H1 (cell line): Measurements from ENCODE around the gene AHI1. TPM values are rescaled to one million over a fixed set of nuclear protein-coding genes. Genes with fewer than 3 reads are reported as not detected.

Experiments
- CTCF ChIA-PET: fragments of 300-600 bp; sonication (Branson Sonifier 250); formaldehyde crosslinking; loops from one replicate; lab custom pipeline; 2021; ENCODE audit not compliant: partially characterized antibody; lab: Charles Lee
- POLR2A ChIA-PET: fragments of 300-600 bp; sonication (Branson Sonifier 250); formaldehyde crosslinking; loops from one replicate; lab custom pipeline; 2021; ENCODE audit warnings: inconsistent platforms; ENCODE audit not compliant: partially characterized antibody; lab: Charles Lee
- DNase-seq, 2 experiments: peaks; one replicate each; pipeline versions ENCODE4 v3.0.0 to v3.0.0-alpha.2; 2010 to 2022; ENCODE audit warnings: low spot score in 2 of 2, low read depth in 1 of 2, mixed read lengths in 1 of 2
- FAIRE-seq: peaks from 2 replicates; lab custom pipeline; 2011; peaks lifted over from hg19 to GRCh38; lab: Jason Lieb, UNC
- H2AFZ ChIP-seq: 2 replicates; pipeline ENCODE4 v1.8.1; 2012; ENCODE audit warnings: low read length, inconsistent platforms
- H2AK5ac ChIP-seq: 2 replicates; pipeline ENCODE4 v1.6.1; 2013; ENCODE audit warnings: low read depth, low read length
- H2BK120ac ChIP-seq: replicated peaks from 2 replicates; pipeline ENCODE3; 2013; ENCODE audit warnings: low read depth, low read length, inconsistent platforms
- H2BK12ac ChIP-seq: 2 replicates; pipeline ENCODE4 v1.6.1; 2013; ENCODE audit warnings: low read depth, low read length
- H2BK15ac ChIP-seq: 2 replicates; pipeline ENCODE4 v1.6.1; 2013; ENCODE audit warnings: low read length
- H2BK20ac ChIP-seq: 2 replicates; pipeline ENCODE4 v1.6.1; 2013; ENCODE audit warnings: low read length
- H2BK5ac ChIP-seq: 2 replicates; pipeline ENCODE4 v1.6.1; 2013; ENCODE audit warnings: low read depth, low read length
- H3K14ac ChIP-seq: 2 replicates; pipeline ENCODE4 v1.6.1; 2013; ENCODE audit warnings: inconsistent platforms; ENCODE audit not compliant: insufficient read length
- H3K18ac ChIP-seq: 2 replicates; pipeline ENCODE4 v1.6.1; 2013; ENCODE audit warnings: low read length; ENCODE audit errors: extremely low read depth
- H3K23ac ChIP-seq: 2 replicates; pipeline ENCODE4 v1.6.1; 2013; ENCODE audit warnings: inconsistent platforms; ENCODE audit not compliant: insufficient read length
- H3K23me2 ChIP-seq: 2 replicates; pipeline ENCODE4 v1.6.1; 2013; ENCODE audit warnings: low read depth, low read length
- H3K27ac ChIP-seq: 2 replicates; pipeline ENCODE4 v1.6.1; 2011; ENCODE audit warnings: low read depth, low read length, inconsistent platforms
- H3K27me3 ChIP-seq, 4 experiments: replicated peaks in 1 of 4; 1 replicate in 1 of 4; 2 replicates in 3 of 4; pipeline versions ENCODE4 v1.6.1 to v1.8.1; 2011 to 2013; ENCODE audit warnings: low read length in 3 of 4, mild to moderate bottlenecking in 3 of 4, inconsistent platforms in 2 of 4, mixed read lengths in 2 of 4, moderate library complexity in 1 of 4; ENCODE audit not compliant: control insufficient read depth in 3 of 4, insufficient read depth in 3 of 4; ENCODE audit errors: extremely low read depth in 1 of 4
- H3K36me3 ChIP-seq, 4 experiments: 2 replicates each; pipeline versions ENCODE4 v1.6.1 to v1.8.1; 2011 to 2013; ENCODE audit warnings: mild to moderate bottlenecking in 4 of 4, low read length in 3 of 4, moderate library complexity in 2 of 4, control low read depth in 1 of 4, inconsistent platforms in 1 of 4; ENCODE audit not compliant: insufficient read depth in 4 of 4, control insufficient read depth in 2 of 4
- H3K4ac ChIP-seq: replicated peaks from 2 replicates; pipeline ENCODE3; 2013; ENCODE audit warnings: low read length, low read depth, mixed read lengths, inconsistent platforms; ENCODE audit not compliant: insufficient read length
- H3K4me1 ChIP-seq, 4 experiments: replicated peaks in 1 of 4; 1 replicate in 1 of 4; 2 replicates in 3 of 4; pipeline versions ENCODE4 v1.6.1 to v1.8.1; 2011 to 2013; ENCODE audit warnings: low read length in 3 of 4, inconsistent platforms in 2 of 4, mixed read lengths in 1 of 4; ENCODE audit not compliant: insufficient read depth in 4 of 4, control insufficient read depth in 3 of 4
- H3K4me2 ChIP-seq, 2 experiments: 2 replicates each; pipeline versions ENCODE4 v1.6.1 to v1.8.1; 2011 to 2013; ENCODE audit warnings: low read depth in 2 of 2, low read length in 2 of 2, control low read depth in 1 of 2, inconsistent platforms in 1 of 2, mild to moderate bottlenecking in 1 of 2; ENCODE audit not compliant: insufficient read depth in 1 of 2
- H3K4me3 ChIP-seq, 4 experiments: fragments of 200-600, 300-600 bp in 1 of 4; sonication (generic), shearing (Covaris generic), sonication (Bioruptor Twin) in 1 of 4; 2 replicates each; pipeline versions ENCODE4 v1.5.1 to v1.8.1; 2011 to 2016; ENCODE audit warnings: low read length in 4 of 4, low read depth in 3 of 4, control low read depth in 2 of 4, inconsistent platforms in 2 of 4, mild to moderate bottlenecking in 2 of 4, mixed read lengths in 1 of 4, moderate library complexity in 1 of 4; ENCODE audit not compliant: insufficient read depth in 2 of 4; ENCODE audit errors: extremely low read depth in 1 of 4
- H3K56ac ChIP-seq: replicated peaks from 2 replicates; pipeline ENCODE3; 2013; ENCODE audit warnings: low read depth, mild to moderate bottlenecking, mixed read lengths, low read length, inconsistent platforms; ENCODE audit not compliant: insufficient read length
- H3K79me1 ChIP-seq: 2 replicates; pipeline ENCODE4 v1.6.1; 2013; ENCODE audit warnings: low read depth, low read length, control low read depth
- H3K79me2 ChIP-seq, 2 experiments: 2 replicates each; pipeline versions ENCODE4 v1.6.1 to v1.8.1; 2012 to 2013; ENCODE audit warnings: low read length in 2 of 2, mild to moderate bottlenecking in 2 of 2, inconsistent platforms in 1 of 2; ENCODE audit not compliant: insufficient read depth in 2 of 2, control insufficient read depth in 1 of 2
- H3K9ac ChIP-seq, 4 experiments: replicated peaks in 1 of 4; 1 replicate in 1 of 4; 2 replicates in 3 of 4; pipeline versions ENCODE4 v1.6.1 to v1.8.1; 2011 to 2013; ENCODE audit warnings: low read depth in 3 of 4, low read length in 3 of 4, control low read depth in 2 of 4, mild to moderate bottlenecking in 2 of 4, moderate library complexity in 2 of 4, inconsistent platforms in 1 of 4; ENCODE audit errors: extremely low read depth in 1 of 4
- H3K9me3 ChIP-seq, 2 experiments: 2 replicates each; pipeline versions ENCODE4 v1.6.1 to v1.8.1; 2012 to 2013; ENCODE audit warnings: mild to moderate bottlenecking in 2 of 2, moderate library complexity in 2 of 2, control low read depth in 1 of 2, inconsistent platforms in 1 of 2, low read depth in 1 of 2, low read length in 1 of 2, mixed read lengths in 1 of 2; ENCODE audit not compliant: insufficient read depth in 2 of 2
- H4K20me1 ChIP-seq, 2 experiments: replicated peaks in 1 of 2; 2 replicates each; pipeline versions ENCODE3 to v1.8.1; 2011 to 2013; ENCODE audit warnings: inconsistent platforms in 2 of 2, low read length in 2 of 2, mild to moderate bottlenecking in 1 of 2; ENCODE audit not compliant: insufficient read depth in 2 of 2, control insufficient read depth in 1 of 2
- H4K5ac ChIP-seq: 2 replicates; pipeline ENCODE4 v1.6.1; 2013; ENCODE audit warnings: low read length, low read depth, mixed read lengths, inconsistent platforms; ENCODE audit not compliant: insufficient read length
- H4K8ac ChIP-seq: 2 replicates; pipeline ENCODE4 v1.8.0; 2013; ENCODE audit warnings: mild to moderate bottlenecking, moderate library complexity, low read length, inconsistent platforms; ENCODE audit not compliant: insufficient read depth; ENCODE audit errors: extremely low read depth
- H4K91ac ChIP-seq: replicated peaks from 2 replicates; pipeline ENCODE3; 2013; ENCODE audit warnings: low read length, mixed read lengths, inconsistent platforms; ENCODE audit not compliant: insufficient read length
- BCL11A ChIP-seq, 2 experiments: IDR thresholded peaks; one replicate each; pipeline ENCODE4 v1.6.1; 2011; ENCODE audit warnings: low read depth in 2 of 2, low read length in 2 of 2, mild to moderate bottlenecking in 2 of 2
- CBX5 ChIP-seq: fragments of 300-800, 300-1000 bp; sonication (generic); IDR thresholded peaks from 2 replicates; pipeline ENCODE4 v1.7.1; 2016; ENCODE audit warnings: antibody characterized with exemption, low read length, low read depth
- E2F6 ChIP-seq: IDR thresholded peaks from 2 replicates; pipeline ENCODE4 v1.6.1; 2012; ENCODE audit warnings: inconsistent platforms
- JUN ChIP-seq: IDR thresholded peaks from 2 replicates; pipeline ENCODE4 v1.6.1; 2011; ENCODE audit warnings: low read depth, mild to moderate bottlenecking, improper control_type of control experiment, low read length
- KDM5A ChIP-seq: fragments of 200-600 bp; IDR thresholded peaks from 2 replicates; pipeline ENCODE4 v1.7.1; 2012; ENCODE audit warnings: mild to moderate bottlenecking, low read length, inconsistent platforms, mixed read lengths
- SAP30 ChIP-seq: fragments of 300-600 bp; sonication (generic); IDR thresholded peaks from 2 replicates; pipeline ENCODE4 v1.7.1; 2012; ENCODE audit warnings: low read length, moderate library complexity, mild to moderate bottlenecking, inconsistent platforms; ENCODE audit not compliant: insufficient read depth, insufficient replicate concordance
- SP1 ChIP-seq: IDR thresholded peaks from 2 replicates; pipeline ENCODE4 v1.6.1; 2011; ENCODE audit warnings: low read depth, low read length
- TAF7 ChIP-seq: optimal IDR thresholded peaks from 2 replicates; pipeline ENCODE3; 2011; ENCODE audit warnings: low read depth, mild to moderate bottlenecking, inconsistent platforms, low read length, moderate library complexity, borderline replicate concordance
- TBP ChIP-seq: IDR thresholded peaks from 2 replicates; pipeline ENCODE4 v1.6.1; 2011; ENCODE audit warnings: low read depth, low read length, improper control_type of control experiment
- WGBS, 2 experiments: shearing (Covaris generic) in 1 of 2; methylation state at CpG; one replicate each; pipeline versions ENCODE4 v1.1.6 to v1.1.7; 2013 to 2015; ENCODE audit warnings: low lambda C conversion rate in 2 of 2, mixed read lengths in 2 of 2, inconsistent platforms in 1 of 2, low coverage in 1 of 2, missing lambda C conversion rate in 1 of 2; ENCODE audit not compliant: insufficient replicate concordance in 2 of 2, insufficient coverage in 1 of 2, insufficient read length in 1 of 2; ENCODE audit errors: extremely low coverage in 1 of 2, missing lambda C conversion rate in 1 of 2; 5-methylcytosine and 5-hydroxymethylcytosine counted together
- polyA plus RNA-seq, 7 experiments: library from polyadenylated mRNA; depleted of rRNA in 3 of 7; stranded (reverse) in 5 of 7; unstranded in 2 of 7; fragments of >200 nt in 5 of 7; fragments of 200-250 nt in 2 of 7; gene quantifications; 1 replicate in 5 of 7; 2 replicates in 1 of 7; 4 replicates in 1 of 7; pipeline versions ENCODE4 v1.2.1 to v1.2.3, GENCODE V29; 2011 to 2013; ENCODE audit warnings: missing spikeins in 2 of 7, mixed read lengths in 2 of 7
- total RNA-seq: library from RNA; stranded (reverse); fragmentation: NEBNext Ultra II Directional; extraction: Animal tissue kit (Norgen Biotek cat#: 25700); gene quantifications from 2 replicates; pipeline ENCODE4 v1.2.1, GENCODE V29; 2021

AHI1 gene
- total and polyA plus RNA-seq, 2 of the 8 experiments (the other 6 are each of a cell fraction or from before 2014, with no cell fraction given) = 4.2 to 19.6 TPM

DNA sequence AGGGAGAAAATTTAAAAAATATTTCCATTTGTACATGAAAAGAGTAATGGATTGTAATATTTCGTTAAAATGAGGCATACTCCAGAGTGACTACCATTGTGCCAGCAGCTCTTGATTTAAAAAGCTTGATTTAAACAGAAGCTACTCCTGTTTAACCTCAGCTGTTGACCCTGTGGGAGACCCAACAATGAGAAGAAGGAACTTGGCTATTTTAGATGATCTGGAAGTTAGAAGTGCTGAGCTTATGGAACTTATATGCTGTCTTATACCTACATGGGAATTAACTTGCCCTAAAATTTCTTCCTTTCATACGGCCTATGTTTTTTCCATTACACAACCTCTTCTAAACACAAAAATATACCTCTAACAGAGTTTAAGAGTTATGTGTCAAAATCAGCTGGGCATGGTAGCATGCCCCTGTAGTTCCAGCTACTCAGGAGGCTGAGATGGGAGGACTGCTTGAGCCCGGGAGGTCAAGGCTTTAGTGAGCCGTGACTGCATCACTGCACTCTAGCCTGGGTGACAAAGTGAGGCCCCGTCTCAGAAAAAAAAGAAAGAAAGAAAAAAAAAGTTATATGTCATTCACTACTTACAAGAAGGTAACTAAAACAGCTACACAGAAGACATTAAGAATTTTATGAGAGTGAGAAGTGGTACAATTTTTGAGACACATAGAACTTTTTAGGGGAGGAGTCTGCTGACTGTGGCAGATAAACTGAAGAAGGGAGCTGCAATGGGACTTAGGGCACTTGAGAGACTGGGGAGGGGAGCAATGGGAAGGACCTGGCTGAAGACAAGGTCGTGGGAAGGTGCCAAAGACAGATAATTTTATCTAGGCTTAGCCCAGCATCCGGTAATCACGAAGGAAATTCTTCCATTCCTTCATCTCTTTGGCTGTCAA lies 176.6 kb downstream of the AHI1 start:
- 90% methylated on average over 8 of the region's 8 CpGs; no CpG with 5 or more reads in 1 of the 2 experiments for WGBS, 2 experiments
- H3K4me1 ChIP-seq = peaks cover 0 to 5% (median 0%) of the 10 kb centered on the region in 4 experiments; a peak in 2 of 7 replicates
- H3K9ac ChIP-seq = no peak overlapping the region
- H4K5ac ChIP-seq = no peak overlapping the region
- H3K18ac ChIP-seq = 0 out of 2 replicates have a peak overlapping the region, but pooled peaks have one; percentile 6
- H4K8ac ChIP-seq = no peak overlapping the region
- no peaks in the 10 kb centered on the region for H3K27me3 ChIP-seq
- H2AK5ac ChIP-seq = no peak overlapping the region
- H3K23ac ChIP-seq = no peak overlapping the region
- no peaks in the 10 kb centered on the region for H4K20me1 ChIP-seq
- H2BK5ac ChIP-seq = no peak overlapping the region
- H3K27ac ChIP-seq = no peak overlapping the region
- H3K4ac ChIP-seq = no peak overlapping the region
- DNase-seq (no peak), FAIRE-seq (no peak)
- no peak overlapping the region for H2AFZ ChIP-seq
- CTCF ChIA-PET = interaction anchor here (0.6 to 0.7 kb wide), 3 partner anchors 93 to 159 kb away, joined by 3 to 5 read pairs (median 4); no protein-coding TSS in a partner anchor
- H3K79me2 ChIP-seq = no peaks in the 10 kb centered on the region
- no peak overlapping the region for H3K4me2 ChIP-seq
- no peaks in the 10 kb centered on the region for H3K23me2 ChIP-seq
- H3K79me1 ChIP-seq = no peaks in the 10 kb centered on the region
- no peak overlapping the region for H3K4me3 ChIP-seq
- no peak overlapping the region for H3K56ac ChIP-seq
- H2BK15ac ChIP-seq = no peak overlapping the region
- no peak overlapping the region for H2BK20ac ChIP-seq
- no peak overlapping the region for H4K91ac ChIP-seq
- no peak overlapping the region for H2BK12ac ChIP-seq
- no peaks in the 10 kb centered on the region for H3K36me3 ChIP-seq
- H3K9me3 ChIP-seq = no peaks in the 10 kb centered on the region
- H3K14ac ChIP-seq = no peak overlapping the region
- H2BK120ac ChIP-seq = no peak overlapping the region
- POLR2A ChIA-PET = no interaction called here
- no peak for TF ChIP-seq SAP30
- TF ChIP-seq JUN = no peak
- TF ChIP-seq BCL11A (IDR thresholded peaks at IDR 0.05; ENCODE audit: low read depth in 2 of 2, low read length in 2 of 2) = no peak
- no peak for TF ChIP-seq TBP
- TF ChIP-seq TAF7 = no peak
- no peak for TF ChIP-seq CBX5
- no peak for TF ChIP-seq SP1
- TF ChIP-seq E2F6 = no peak
- TF ChIP-seq KDM5A = no peak
